NCI-H446 treated with DMSO at 0.1 percent for 48 hours (cell line): ENCODE results near the gene GUCY1A2.
"Not testable (repeated sequence)": the region's sequence is repeated elsewhere in the genome, so short reads cannot be mapped to it uniquely, and the experiment has no call there.

Experiments used
- DNase-seq: peaks from one replicate; lab custom pipeline; 2025; lab: John Stamatoyannopoulos, UW

Gene GUCY1A2

DNA sequence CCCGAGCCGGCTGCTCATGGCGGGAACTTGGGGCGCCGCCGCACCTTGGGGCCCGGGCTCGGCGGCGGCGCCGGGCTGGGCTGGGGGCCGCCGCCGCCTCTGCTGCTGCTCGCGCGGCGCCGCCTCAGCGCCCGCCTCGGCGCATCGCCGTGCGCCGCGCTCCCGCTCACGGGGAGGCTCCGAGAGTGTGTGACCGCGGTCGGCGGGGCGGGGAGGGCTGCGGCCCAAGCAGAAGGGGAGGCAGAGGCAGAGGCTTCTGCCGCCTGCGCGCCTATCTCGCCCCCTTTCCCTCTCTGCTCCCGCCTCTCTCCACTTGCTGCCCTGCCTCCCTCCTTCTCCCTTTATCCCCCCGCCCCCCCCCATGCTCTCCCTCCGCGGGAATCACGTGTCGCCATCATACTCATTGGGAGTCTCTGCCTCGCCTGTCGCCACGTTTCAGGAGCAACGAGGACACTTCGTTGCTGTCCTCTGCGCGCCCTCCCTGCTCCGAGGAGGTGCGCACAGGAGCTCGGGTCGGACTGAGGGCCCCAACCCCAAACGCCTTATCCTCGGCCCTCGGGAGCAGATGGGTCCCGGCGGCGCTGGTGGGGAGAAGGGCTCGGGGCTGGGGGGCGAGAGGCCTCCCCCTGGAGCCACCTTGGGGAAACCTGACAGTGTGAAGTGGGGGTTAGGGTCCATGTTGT lies at the start of gene GUCY1A2:
TSS of gene GUCY1A2 (minus strand) at position 258 of the 683 bp plus-strand sequence. CDS start 421 bp downstream, outside the sequence.
- DNase-seq: peak; percentile 40

GRCh38 chr11:107054391-107054790 lies 36.1 kb upstream of the GUCY1A2 start:
- DNase-seq: no peak

DNA sequence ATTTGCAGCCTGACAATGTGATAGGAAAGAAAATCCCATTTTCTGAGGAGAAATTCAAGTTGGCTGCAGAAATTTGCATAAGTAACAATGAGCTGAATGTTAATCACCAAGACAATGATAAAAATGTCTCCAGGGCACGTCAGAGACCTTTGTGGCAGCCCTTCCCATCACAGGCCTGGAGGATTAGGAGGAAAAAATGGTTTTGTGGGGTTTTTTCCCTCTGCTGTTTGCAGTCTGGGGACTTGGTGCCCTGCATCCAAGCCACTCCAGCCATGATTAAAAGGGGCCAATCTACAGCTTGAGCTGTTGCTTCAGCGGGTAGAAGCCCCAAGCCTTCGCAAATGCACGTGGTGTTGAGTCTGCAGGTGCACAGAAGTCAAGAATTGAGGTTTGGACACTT lies 33.1 kb upstream of the GUCY1A2 start:
- DNase-seq: not testable (repeated sequence)

DNA sequence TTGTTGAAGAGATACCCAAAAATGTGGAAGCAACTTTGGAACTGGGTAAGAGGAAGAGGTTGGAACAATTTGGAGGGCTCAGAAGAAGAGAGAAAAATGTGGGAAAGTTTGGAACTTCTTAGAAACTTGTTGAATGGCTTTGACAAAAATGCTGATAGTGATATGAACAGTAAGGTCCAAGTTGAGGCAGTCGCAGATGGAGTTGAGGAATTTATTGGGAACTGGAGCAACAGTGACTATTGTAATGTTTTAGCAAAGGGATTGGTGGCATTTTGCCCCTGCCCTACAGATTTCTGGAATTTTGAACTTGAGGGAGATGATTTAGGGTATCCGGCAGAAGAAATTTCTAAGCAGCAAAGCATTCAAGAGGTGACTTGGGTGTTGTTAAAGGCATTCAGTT lies 32.6 kb upstream of the GUCY1A2 start:
- not testable (repeated sequence) for DNase-seq

DNA sequence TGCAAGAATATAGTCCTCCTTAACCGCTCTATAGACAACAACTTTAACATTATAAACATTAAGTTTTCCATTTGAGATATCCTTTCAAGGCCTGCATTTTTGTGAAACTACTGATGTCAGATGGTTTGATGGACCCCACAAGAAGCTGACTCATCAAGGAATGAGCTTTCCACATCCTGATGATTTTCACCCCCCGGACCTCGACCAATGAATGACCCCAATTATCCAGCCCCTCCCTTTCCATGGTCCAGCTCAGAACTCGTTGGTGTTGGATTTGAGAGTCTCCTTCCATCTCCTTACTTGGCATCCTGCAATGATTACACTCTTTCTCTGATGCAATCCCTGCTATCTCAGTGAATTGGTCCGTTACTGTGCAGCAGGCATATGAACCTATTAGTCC lies 31.8 kb upstream of the GUCY1A2 start:
- DNase-seq: no peak

DNA sequence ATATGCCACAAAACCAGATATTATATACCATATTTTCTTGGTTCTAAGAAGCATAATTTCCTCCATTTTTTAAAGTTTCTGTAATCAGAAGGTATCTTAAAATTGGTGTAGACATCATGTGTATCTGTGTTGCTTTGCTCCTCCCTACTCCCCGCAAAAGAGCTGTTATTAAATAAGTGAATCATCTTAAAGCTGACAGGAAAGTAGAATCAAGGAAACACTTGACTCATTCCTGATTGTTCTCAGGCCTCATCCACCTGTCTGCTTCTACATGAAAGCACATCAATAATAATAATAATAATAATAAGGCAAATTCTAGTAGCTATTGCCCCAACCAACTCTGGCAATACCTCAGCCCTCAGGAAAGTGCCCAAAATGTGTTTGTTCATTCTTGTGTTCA lies 26.2 kb upstream of the GUCY1A2 start:
- DNase-seq: no peak

DNA sequence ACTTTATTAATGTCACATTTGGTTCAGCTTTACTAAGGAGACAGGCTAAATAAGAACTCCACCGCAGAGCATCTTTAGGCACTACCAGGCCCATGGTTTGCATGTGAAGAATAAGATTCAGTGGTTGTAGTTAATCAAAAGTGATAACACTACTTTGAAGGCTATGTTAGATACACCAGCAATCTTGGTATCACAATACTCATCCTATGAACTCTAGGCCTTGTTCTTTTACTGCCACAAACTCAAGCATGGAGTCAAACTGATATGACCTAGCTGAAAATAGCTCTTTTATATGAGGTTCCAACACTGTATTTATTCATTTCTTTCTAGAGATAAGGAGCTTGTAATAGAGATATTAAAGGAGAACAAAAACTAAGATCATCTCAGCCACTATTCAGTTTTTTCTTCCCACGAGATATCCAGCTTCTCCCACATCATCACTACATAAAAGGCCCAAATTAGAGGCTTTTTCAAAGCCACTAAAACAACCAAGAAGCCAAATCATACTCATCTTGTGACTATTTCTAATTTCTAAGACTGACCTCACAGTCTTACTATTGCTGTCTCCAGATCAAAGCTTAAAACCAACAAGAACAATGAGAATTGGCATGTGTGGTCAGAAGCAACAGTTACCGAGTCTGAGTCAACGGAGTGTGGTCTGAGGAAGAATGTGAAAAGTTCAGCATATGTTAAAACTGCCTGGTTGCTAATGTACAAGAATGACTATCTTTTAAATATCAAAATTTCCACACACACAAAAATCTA lies 25.1 kb upstream of the GUCY1A2 start:
- no peak for DNase-seq

DNA sequence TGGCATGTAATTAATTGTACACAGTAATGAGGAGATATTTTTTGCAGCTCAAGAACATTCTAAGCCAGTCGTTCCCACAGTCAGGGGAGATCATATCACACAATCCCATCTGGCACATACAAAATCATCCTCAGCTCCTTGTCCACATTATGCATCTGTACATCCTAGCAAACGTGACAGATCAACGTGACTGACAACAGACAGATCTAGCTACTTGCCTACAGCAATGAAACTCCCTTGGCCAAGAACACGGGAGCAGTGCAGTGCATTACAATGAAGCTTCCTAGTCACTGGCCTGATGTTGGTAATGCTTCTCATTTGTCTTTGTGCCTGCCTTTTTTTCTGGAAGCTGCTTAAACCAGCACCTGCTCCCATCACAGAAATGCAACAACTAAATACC lies 24.5 kb upstream of the GUCY1A2 start:
- no peak for DNase-seq

DNA sequence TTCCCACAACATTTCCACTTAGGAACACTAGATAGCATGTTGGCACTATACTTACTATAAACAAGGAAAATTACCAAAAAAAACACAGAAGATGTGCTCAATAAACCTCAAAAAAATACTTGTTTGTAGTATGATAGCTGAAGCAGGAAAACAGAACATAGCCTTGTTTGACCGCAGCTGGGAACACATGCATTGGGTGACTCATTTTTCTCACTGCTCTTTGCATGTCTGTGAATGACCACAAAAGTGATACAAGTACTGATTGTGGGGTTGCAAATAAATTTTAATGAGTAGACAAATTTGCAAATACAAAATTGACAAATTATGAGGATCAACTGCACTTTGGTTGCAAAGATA lies 22.8 kb upstream of the GUCY1A2 start:
- no peak for DNase-seq

- no peak for DNase-seq
These were observed 22.3 kb upstream of the GUCY1A2 start for GRCh38 chr11:107040433-107041087.

DNA sequence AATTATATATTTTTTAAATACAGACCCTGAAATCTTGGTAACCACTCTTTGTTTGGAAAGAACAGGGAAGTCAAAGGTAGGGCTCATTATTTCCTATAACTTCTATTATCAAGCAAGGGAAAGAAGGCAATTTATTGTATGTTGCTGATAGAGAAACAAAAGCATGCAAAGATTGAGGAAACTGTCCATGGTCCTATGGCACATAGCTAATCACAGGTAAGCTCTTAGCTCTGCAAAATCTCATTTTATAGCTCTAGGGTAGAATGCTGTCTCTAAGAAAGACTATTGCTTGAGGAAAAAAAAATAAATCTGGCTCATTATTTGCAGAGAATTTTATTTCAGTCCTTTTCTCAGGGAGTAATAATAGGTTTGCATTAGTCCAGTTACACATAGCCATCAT lies 7.4 kb upstream of the GUCY1A2 start:
- DNase-seq: no peak

DNA sequence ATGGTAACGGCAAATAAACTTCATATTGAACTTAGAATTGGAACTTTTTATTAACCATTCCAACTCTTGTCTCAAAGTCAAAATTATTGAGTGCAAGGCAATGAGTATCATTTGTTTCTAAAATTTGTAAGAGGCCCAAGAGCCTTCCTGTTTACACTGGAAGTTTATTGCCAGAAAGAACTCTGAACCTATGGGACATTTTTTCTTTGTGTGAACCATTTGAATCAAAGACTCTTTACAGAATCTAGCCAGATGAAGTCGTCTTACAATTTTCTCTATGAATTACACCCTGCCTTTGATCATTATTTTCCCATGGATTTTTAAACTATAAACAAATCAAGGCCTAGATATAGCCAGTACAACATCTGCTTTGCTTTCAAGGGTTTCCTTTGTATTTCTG lies 2.3 kb upstream of the GUCY1A2 start:
- no peak for DNase-seq

DNA sequence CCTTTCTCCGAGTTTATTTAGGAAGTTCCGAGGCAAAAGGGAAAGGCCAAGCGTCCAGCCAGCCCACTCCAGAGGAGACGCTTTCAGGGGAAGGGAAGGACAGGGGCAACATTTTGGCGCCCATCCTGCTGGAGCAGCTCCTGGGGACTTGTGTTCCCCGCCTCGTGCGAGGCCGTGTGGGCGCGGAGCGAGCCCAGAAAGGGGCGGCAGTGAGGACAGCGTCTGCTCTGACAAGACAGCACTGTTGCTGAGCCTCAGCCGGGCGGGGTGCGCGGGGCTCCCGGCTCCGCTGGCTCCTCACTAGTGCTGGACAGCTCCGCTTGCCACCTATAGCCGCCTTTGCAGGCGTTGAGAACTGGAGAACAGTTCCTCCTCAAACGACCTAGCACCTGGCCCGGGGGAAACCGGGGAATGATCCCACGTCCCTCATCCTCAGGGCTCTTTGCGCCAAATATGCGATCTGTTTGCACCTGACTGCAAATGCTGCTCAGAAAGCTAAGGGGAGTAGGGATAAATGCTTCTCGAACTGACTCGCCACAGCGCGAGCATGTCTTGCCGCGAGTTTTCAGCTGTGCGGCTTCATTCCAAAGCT lies 722 bp upstream of the GUCY1A2 start:
- DNase-seq: no peak

GRCh38 chr11:107017433-107018218 lies 650 bp downstream of the GUCY1A2 start:
- DNase-seq: peak; percentile 52

- no peak for DNase-seq
These were observed 1.2 kb downstream of the GUCY1A2 start for GRCh38 chr11:107017104-107017432.

DNA sequence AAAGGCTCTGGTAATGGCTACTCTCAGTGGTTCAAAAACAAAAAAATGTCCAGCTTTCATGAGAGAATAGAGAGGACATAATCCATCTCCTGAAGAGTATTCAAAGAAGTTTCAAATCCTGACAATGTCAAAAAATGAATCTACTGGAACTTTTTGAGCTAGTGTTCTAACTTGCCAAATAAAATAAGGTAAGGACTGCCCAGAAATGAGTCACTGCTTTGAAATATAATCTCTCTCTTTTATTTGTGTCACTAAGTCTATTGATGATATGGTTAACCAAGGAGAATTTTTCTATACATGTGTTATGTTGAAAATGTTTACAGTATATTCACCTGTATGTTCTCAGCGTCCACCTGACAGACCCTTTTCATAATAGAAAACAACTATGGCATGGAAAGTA lies 3.4 kb downstream of the GUCY1A2 start:
- peak; percentile 3 for DNase-seq

DNA sequence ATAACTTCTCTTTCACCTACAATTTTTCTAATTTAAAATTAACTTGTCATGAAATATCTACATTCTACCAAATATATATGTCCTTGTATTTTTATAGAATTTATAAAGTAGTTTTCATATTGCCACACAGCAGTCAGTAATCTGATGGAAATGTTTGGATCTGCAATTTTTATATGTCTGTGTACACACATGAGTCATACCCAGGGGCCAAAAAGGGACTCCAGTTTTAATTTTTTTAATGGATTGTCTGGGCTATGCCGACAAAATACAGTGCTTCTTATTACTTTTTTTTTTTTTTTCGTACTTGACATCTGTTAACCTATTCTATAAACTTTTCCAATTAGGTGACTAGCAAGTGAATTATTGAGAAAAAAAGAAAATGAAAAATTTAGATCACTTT lies 6.3 kb downstream of the GUCY1A2 start:
- DNase-seq: peak; percentile 6

- DNase-seq: no peak
These were observed 9.1 kb downstream of the GUCY1A2 start for GRCh38 chr11:107009190-107009589.

- DNase-seq: no peak
These were observed 12.0 kb downstream of the GUCY1A2 start for GRCh38 chr11:107006076-107006833.

DNA sequence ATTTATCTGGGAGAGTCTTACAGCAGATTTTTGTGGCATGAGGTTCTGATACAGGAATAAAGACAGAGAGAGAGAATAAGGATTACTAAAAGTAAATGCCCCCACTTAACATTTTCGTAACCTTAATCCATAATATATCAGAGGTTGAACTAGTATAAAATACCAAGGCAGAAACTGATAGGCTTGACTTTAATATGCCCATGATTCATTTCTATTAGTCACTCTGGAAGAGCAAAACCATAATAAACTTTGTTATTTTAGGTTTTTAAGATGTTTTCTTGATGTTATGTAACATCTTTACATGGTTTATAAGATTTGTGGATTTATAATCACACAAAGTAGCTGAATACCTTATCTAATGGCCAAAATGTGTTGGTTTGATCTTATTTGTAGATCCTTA lies 19.1 kb downstream of the GUCY1A2 start:
- no peak for DNase-seq

DNA sequence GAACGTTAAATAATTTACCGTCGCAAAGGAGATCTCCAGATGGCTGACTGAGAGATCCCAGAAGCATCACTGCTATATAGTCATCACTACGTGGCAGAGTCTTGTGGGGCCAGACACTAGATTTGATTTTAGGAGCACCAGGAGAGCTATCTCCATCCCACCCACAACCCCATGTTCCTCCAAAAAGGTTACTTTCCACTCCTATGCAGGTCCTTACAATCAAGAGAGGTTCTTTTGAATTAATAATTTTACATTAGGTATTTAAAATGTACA lies 19.4 kb downstream of the GUCY1A2 start:
- DNase-seq: no peak
